BLaER1 treated with 17β-estradiol and CSF1 and Interleukin-3, amounts not matched to agents 10 nM and 100 nM (cell line): Measurements from ENCODE around the gene ACTR3.

Experiments used
- H3K27ac ChIP-seq, 11 experiments: shearing (Covaris generic); formaldehyde crosslinking; 2 replicates each; pipeline ENCODE4 v1.8.1; 2022
- H3K27me3 ChIP-seq, 11 experiments: shearing (Covaris generic); formaldehyde crosslinking; 2 replicates each; pipeline ENCODE4 v1.8.1; 2022
- H3K36me3 ChIP-seq, 11 experiments: shearing (Covaris generic); formaldehyde crosslinking; 2 replicates each; pipeline ENCODE4 v1.8.1; 2022
- H3K4me1 ChIP-seq, 10 experiments: shearing (Covaris generic); formaldehyde crosslinking; 2 replicates each; pipeline ENCODE4 v1.8.1; 2022
- H3K4me2 ChIP-seq, 11 experiments: shearing (Covaris generic); formaldehyde crosslinking; 2 replicates each; pipeline ENCODE4 v1.8.1; 2022
- H3K4me3 ChIP-seq, 10 experiments: shearing (Covaris generic); formaldehyde crosslinking; 2 replicates each; pipeline ENCODE4 v1.8.1; 2022
- H3K9ac ChIP-seq, 11 experiments: shearing (Covaris generic); formaldehyde crosslinking; 2 replicates each; pipeline ENCODE4 v1.8.1; 2022
- H3K9me3 ChIP-seq, 11 experiments: shearing (Covaris generic); formaldehyde crosslinking; replicated peaks in 1 of 11; 2 replicates each; pipeline ENCODE4 v1.8.1; 2022
- H4K20me1 ChIP-seq, 11 experiments: shearing (Covaris generic); formaldehyde crosslinking; 2 replicates each; pipeline ENCODE4 v1.8.1; 2022
- Cebpa-rat ChIP-seq, 11 experiments: shearing (Covaris generic); IDR thresholded peaks; 2 replicates each; pipeline ENCODE4 v1.8.1; 2022

ACTR3 gene

GRCh38 chr2:113901943-113902342 is 12.1 kb downstream of the ACTR3 start:
- no peak for TF ChIP-seq Cebpa-rat (IDR thresholded peaks at IDR 0.05)
- Histone ChIP-seq H3K27me3 (no peaks in the 10 kb centered on the region), H3K36me3 (peaks cover 27 to 87% (median 59%) of the 10 kb centered on the region in 11 experiments; a peak in 21 of 22 replicates), H3K9ac (peak overlapping the region in 6 of 11 experiments; percentile 13 to 51 (median 33); a peak in 5 of 22 replicates), H3K9me3 (peaks cover 14 to 40% (median 36%) of the 10 kb centered on the region in 11 experiments), H3K4me3 (no peak overlapping the region), H3K27ac (peak overlapping the region in 7 of 11 experiments; percentile 25 to 70 (median 53); a peak in 13 of 22 replicates), H3K4me2 (peak overlapping the region in 7 of 11 experiments; percentile 17 to 85 (median 56); a peak in 10 of 22 replicates), H4K20me1 (peaks cover 84 to 100% (median 100%) of the 10 kb centered on the region in 11 experiments), H3K4me1 (peaks cover 0 to 91% (median 24%) of the 10 kb centered on the region in 10 experiments; a peak in 18 of 20 replicates)

- Histone ChIP-seq H3K27me3 (no peaks in the 10 kb centered on the region), H3K4me3 (no peak overlapping the region), H3K9me3 (peaks cover 16 to 45% (median 40%) of the 10 kb centered on the region in 11 experiments), H3K36me3 (peaks cover 33 to 72% (median 59%) of the 10 kb centered on the region in 11 experiments; a peak in 21 of 22 replicates), H3K27ac (no peak overlapping the region), H4K20me1 (peaks cover 83 to 100% (median 99%) of the 10 kb centered on the region in 11 experiments), H3K4me1 (peaks cover 0 to 85% (median 17%) of the 10 kb centered on the region in 10 experiments; a peak in 18 of 20 replicates), H3K4me2 (no peak overlapping the region), H3K9ac (no peak overlapping the region)
- TF ChIP-seq Cebpa-rat (IDR thresholded peaks at IDR 0.05), result no peak
Observed at GRCh38 chr2:113905886-113906285, 16.0 kb downstream of the ACTR3 start.

- Histone ChIP-seq H4K20me1 (peaks cover 83 to 100% (median 99%) of the 10 kb centered on the region in 11 experiments), H3K4me3 (no peak overlapping the region), H3K27me3 (no peaks in the 10 kb centered on the region), H3K4me1 (peaks cover 0 to 78% (median 15%) of the 10 kb centered on the region in 10 experiments; a peak in 18 of 20 replicates), H3K4me2 (peak overlapping the region in 1 of 11 experiments; percentile 38; a peak in 1 of 22 replicates), H3K9me3 (peaks cover 16 to 48% (median 41%) of the 10 kb centered on the region in 11 experiments), H3K27ac (no peak overlapping the region), H3K9ac (no peak overlapping the region), H3K36me3 (peaks cover 33 to 78% (median 60%) of the 10 kb centered on the region in 11 experiments; a peak in 21 of 22 replicates)
- TF ChIP-seq Cebpa-rat (IDR thresholded peaks at IDR 0.05), result no peak
Observed at GRCh38 chr2:113906647-113907046, 16.8 kb downstream of the ACTR3 start.

GRCh38 chr2:113907297-113907696 is 17.4 kb downstream of the ACTR3 start:
- H3K27ac ChIP-seq, result no peak overlapping the region
- no peak overlapping the region for H3K9ac ChIP-seq
- peaks cover 86 to 100% (median 99%) of the 10 kb centered on the region in 11 experiments for H4K20me1 ChIP-seq
- TF ChIP-seq Cebpa-rat (IDR thresholded peaks at IDR 0.05), result no peak
- peaks cover 16 to 51% (median 41%) of the 10 kb centered on the region in 11 experiments for H3K9me3 ChIP-seq
- H3K4me3 ChIP-seq, result no peak overlapping the region
- peak overlapping the region in 2 of 11 experiments; percentile 38 to 56; a peak in 4 of 22 replicates for H3K4me2 ChIP-seq
- no peaks in the 10 kb centered on the region for H3K27me3 ChIP-seq
- peaks cover 33 to 84% (median 67%) of the 10 kb centered on the region in 11 experiments; a peak in 21 of 22 replicates for H3K36me3 ChIP-seq
- peaks cover 0 to 71% (median 8%) of the 10 kb centered on the region in 10 experiments; a peak in 16 of 20 replicates for H3K4me1 ChIP-seq

- Histone ChIP-seq H3K36me3 (peaks cover 40 to 84% (median 67%) of the 10 kb centered on the region in 11 experiments), H4K20me1 (peaks cover 87 to 100% (median 99%) of the 10 kb centered on the region in 11 experiments), H3K4me2 (peak overlapping the region in 2 of 11 experiments; percentile 17 to 20; a peak in 2 of 22 replicates), H3K27me3 (no peaks in the 10 kb centered on the region), H3K27ac (no peak overlapping the region), H3K9ac (no peak overlapping the region), H3K4me1 (peaks cover 0 to 49% (median 0%) of the 10 kb centered on the region in 10 experiments; a peak in 4 of 20 replicates), H3K9me3 (peaks cover 16 to 33% (median 21%) of the 10 kb centered on the region in 11 experiments), H3K4me3 (no peak overlapping the region)
- no peak for TF ChIP-seq Cebpa-rat (IDR thresholded peaks at IDR 0.05)
Observed at GRCh38 chr2:113910110-113910717, 20.3 kb downstream of the ACTR3 start.

GRCh38 chr2:113910967-113911678 is 21.2 kb downstream of the ACTR3 start:
- no peaks in the 10 kb centered on the region for H3K27me3 ChIP-seq
- peaks cover 0 to 42% (median 0%) of the 10 kb centered on the region in 10 experiments; a peak in 4 of 20 replicates for H3K4me1 ChIP-seq
- no peak overlapping the region for H3K9ac ChIP-seq
- H3K9me3 ChIP-seq, result peaks cover 8 to 24% (median 12%) of the 10 kb centered on the region in 11 experiments
- H3K36me3 ChIP-seq, result peaks cover 45 to 84% (median 66%) of the 10 kb centered on the region in 11 experiments
- no peak overlapping the region for H3K4me3 ChIP-seq
- peaks cover 89 to 100% (median 98%) of the 10 kb centered on the region in 11 experiments for H4K20me1 ChIP-seq
- H3K4me2 ChIP-seq, result no peak overlapping the region
- no peak for TF ChIP-seq Cebpa-rat (IDR thresholded peaks at IDR 0.05)
- no peak overlapping the region for H3K27ac ChIP-seq

- Histone ChIP-seq H3K27me3 (no peaks in the 10 kb centered on the region), H3K4me1 (peaks cover 0 to 9% (median 0%) of the 10 kb centered on the region in 10 experiments; a peak in 3 of 20 replicates), H3K4me2 (no peak overlapping the region), H3K9ac (no peak overlapping the region), H3K36me3 (peaks cover 69 to 98% (median 91%) of the 10 kb centered on the region in 11 experiments), H3K4me3 (no peak overlapping the region), H3K9me3 (peaks cover 0 to 7% (median 0%) of the 10 kb centered on the region in 11 experiments; a peak in 8 of 22 replicates), H3K27ac (no peak overlapping the region), H4K20me1 (peaks cover 54 to 100% (median 88%) of the 10 kb centered on the region in 11 experiments)
- TF ChIP-seq Cebpa-rat (IDR thresholded peaks at IDR 0.05), result no peak
Observed at GRCh38 chr2:113915082-113915819, 25.4 kb downstream of the ACTR3 start.

GRCh38 chr2:113918229-113918628 is 28.3 kb downstream of the ACTR3 start:
- Histone ChIP-seq H3K9ac (no peak overlapping the region), H3K27me3 (no peaks in the 10 kb centered on the region), H3K4me1 (peaks cover 0 to 21% (median 7%) of the 10 kb centered on the region in 10 experiments; a peak in 15 of 20 replicates), H3K27ac (no peak overlapping the region), H3K4me3 (no peak overlapping the region), H4K20me1 (peaks cover 40 to 100% (median 88%) of the 10 kb centered on the region in 11 experiments; a peak in 21 of 22 replicates), H3K36me3 (peaks cover 81 to 100% (median 94%) of the 10 kb centered on the region in 11 experiments), H3K4me2 (no peak overlapping the region), H3K9me3 (peaks cover 0 to 6% (median 0%) of the 10 kb centered on the region in 11 experiments; a peak in 4 of 22 replicates)
- no peak for TF ChIP-seq Cebpa-rat (IDR thresholded peaks at IDR 0.05)
